ENCODE measurements around the gene ROM1. TPM values are rescaled to one million over a fixed set of nuclear protein-coding genes. Genes with fewer than 3 reads are reported as not detected.
"Not testable (repeated sequence)": the region's sequence is repeated elsewhere in the genome, so short reads cannot be mapped to it uniquely, and the experiment has no call there.

Gene ROM1
- total RNA-seq, 1 donor from 2014 or later: 1.2 TPM

DNA sequence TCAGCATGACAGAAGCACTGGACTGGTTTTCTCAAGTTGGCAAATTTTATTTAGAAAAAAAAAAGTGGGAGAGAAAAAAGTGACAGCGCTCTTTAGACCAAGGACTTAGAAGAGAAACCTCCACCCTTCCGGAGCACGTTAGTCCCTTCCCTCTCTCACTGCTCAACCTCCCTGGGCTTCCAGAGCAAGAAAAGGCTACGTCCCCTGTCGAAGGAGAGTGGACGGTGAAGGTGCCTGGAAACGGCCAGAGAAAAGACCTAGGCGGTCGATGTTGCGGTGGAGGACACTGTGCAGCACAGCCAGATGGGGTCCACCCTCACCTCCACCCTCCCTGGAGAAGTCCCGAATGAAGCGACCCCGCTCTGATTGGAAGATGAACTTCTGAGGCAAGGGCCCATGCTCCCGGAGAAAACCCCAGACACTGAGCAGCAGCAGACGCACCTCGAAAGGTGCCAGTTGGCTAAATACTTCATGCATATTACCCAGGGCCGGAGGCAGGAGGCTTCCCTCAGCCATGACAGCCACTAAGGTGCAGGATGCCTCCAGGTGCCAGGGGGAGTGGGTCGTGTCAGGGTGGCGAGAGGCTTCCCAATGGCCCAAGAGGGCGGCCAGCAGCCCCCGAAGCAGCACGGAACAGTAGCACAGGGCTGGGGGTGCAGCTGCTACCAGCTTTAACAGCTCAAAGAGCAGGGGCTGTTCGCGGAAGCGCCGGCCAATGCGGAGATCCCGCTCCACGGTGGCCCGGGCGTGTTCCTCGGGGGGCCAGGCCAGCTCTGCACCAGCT, 34.0 kb downstream of the ROM1 start:
- DNase-seq (ENCODE audit: low spot score in 2 of 2) (no peak), FAIRE-seq (no peak)

DNA sequence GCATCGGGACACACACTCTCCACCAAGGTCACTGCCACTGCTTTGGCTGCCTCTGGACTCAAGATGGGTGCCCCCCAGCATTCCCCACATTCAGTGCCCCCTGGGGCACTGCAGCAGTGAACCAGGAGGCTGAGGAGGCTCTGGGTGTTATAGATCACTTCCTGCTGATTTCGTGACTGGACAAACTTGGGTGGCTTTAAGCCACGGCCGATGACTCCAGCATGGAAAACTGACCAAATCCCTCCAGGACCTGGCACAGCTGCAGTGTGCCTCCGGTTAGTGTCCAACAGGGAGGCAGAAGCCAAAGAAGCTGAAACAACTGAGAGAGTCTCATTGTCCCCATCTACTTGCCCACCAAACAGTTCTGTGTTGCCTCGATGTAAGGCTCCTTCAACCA, 34.5 kb downstream of the ROM1 start:
- no peak for FAIRE-seq
- DNase-seq (ENCODE audit: low spot score in 2 of 2): no peak

DNA sequence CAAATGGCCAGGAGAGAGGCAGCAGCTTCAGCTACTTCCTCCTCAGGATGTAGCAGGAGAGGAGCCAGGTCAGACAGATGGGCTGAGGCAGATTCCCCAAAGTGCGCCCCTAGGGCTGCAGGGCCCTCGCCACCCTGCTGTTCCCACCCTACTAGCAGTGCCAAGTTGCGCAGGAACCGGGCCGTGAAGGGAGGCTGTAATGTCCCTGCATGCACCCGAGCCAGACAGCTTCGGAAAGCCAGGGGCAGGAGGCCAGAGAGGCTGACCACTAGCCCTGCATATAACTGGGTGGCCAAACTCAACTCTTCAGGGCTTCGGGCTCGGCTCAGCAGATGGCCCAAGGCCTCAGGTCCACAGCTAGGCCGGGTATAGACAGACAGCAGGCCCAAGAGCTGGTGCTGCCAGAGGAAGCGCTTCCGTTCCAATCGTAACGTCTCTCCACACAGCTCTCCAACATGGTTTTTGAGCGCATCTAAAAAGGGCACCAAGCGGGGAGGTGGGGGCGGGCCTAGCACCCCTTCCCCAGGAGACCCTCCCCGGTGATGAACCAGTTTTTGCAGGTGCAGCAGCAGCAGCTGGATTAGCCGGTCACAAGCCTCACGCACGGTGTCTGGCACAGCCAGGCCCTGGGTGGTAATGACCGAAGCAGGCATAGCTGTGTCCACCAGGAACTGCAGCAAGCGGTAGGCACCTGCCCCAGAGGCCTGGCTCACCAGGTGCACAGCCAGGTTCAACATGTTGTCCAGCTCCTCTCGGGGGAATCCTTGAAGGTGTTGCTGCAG, 35.3 kb downstream of the ROM1 start:
- no peak for FAIRE-seq
- DNase-seq (ENCODE audit: low spot score in 2 of 2): no peak

DNA sequence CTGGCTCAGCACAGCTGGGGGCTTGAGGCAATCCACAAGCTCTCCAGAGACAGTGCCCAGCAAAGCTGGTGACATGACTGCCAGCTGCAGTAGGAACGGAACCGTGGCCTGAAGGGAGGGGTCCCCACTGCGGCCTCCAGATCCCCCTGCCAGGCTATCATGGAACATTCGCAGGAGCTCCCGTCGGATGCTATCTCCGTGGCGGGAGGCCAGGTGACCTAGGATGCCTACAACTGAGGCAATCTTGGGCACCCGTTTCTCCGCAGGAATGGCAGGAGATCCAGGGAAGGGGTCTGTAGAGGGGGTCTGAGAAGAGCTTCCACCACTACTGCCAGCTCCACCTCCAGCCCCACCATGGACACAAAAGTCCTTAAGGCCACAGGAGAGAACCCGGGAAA, 35.9 kb downstream of the ROM1 start:
- no peak for DNase-seq (ENCODE audit: low spot score in 2 of 2)
- no peak for FAIRE-seq

DNA sequence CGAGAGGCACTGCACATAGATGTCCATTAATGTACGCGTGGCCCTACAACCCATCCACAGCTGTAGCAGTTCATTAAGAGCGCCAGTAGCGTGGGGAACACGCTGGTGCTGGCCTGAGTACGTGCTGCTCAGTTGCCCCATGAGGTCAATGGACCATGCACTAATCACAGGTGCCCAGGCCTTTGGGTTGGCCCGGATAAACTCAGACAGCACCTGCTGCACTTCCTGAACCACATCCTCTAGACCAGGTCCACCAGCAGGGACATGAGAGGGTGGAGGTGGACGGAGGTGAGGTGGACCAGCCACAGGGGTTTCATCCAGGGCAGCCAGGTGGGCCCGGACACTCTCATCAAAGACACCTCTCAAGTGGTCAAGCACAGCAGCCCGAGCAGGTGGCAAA, 36.4 kb downstream of the ROM1 start:
- DNase-seq (ENCODE audit: low spot score in 2 of 2) (no peak), FAIRE-seq (no peak)

DNA sequence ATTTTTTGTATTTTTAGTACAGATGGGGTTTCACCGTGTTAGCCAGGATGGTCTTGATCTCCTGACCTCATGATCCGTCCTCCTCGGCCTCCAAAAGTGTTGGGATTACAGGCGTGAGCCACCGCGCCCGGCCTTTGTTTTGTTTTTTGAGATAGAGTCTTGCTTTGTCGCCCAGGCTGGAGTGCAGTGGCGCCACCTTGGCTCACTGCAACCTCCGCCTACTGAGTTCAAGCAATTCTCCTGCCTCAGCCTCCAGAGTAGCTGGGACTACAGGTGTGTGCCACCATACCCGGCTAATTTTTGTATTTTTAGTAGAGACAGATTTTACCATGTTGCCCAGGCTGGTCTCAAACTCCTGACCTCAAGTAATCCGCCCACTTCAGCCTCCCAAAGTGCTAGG, 37.2 kb downstream of the ROM1 start:
- not testable (repeated sequence) for FAIRE-seq; DNase-seq (ENCODE audit: low spot score in 2 of 2)

DNA sequence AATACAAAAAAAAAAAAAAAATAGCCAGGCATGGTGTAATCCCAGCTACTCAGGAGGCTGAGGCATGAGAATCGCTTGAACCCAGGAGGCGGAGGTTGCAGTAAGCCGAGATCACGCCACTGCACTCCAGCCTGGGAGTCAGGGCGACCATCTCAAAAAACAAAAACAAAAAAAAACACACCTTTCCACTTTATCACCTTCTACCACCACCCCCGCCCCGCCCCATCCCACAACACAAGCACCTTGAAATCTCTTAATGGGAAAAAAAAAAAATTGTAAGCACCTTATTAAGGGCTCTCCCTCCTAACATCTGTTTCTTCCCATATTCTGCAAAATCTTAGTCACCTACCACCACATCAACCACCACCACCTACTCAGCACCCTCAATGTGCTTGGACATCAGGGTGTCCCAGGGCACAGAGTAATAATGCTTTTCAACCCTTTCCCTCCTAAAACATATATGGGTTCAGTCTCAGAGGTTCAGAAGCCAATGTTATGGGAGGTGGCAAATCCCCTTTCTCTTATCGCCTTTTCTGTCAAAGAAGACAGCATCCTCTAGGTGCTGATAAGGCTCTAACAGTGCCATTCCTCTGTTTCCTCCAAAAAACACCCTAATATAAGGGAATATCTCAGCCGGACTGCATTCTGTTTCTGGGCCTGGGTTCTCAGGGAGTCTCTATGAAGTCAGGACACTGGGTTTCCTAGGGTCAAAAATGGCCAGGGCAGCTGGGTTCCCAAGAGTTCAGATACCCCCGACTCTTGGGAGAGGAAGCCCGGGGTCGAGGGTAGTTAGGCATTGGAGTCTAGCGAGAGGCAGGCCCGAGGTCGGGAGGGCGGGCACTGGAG, 39.3 kb downstream of the ROM1 start:
- DNase-seq (ENCODE audit: low spot score in 2 of 2) (no peak), FAIRE-seq (no peak)

DNA sequence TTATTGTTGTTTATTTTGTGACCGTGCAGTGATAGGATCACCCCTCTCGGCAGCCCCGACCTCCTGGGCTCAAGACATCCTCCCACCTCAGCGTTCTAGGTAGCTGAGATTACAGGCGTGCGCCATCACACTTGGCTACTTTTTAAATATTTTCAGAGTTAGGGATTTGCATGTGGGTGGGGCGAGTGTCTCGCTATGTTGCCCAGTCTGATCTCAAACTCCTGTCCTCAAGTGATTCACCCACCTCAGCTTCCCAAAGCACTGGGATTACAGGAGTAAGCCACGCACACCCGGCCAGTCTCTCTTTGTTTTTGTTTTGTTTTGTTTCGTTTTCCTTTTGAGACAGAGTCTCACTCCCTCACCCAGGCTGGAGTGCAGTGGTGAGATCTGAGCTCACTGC, 41.2 kb downstream of the ROM1 start:
- FAIRE-seq: no peak
- no peak for DNase-seq (ENCODE audit: low spot score in 2 of 2)

DNA sequence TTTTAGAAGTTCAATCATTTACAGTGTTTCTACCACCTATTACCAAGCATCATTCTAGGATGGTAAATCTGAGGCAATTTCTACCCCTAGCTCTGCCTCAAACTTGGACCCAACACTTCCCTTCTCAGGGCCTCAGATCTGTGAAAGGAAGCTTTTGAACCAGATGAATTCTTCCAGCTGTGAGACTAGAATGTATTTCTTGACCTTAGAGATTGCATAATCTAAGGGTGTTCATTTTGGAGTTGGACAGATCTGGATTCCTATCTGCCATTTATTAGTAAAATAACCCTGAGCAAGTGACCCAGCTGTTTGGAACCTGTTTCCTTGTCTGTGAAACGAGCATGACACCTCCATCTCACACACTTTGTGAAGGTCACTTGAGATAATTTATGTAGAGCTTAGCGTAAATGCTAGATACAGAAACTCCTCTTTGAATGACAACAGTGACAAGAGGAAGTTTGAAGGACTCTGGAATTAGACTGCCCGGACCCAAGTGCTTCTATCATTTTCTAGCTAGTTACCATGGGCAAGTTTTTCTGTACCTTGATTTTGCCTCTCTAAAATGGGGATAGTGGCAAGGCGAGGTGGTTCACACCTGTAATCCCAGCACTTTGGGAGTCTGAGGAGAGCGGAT, 43.9 kb downstream of the ROM1 start:
- FAIRE-seq (no peak), DNase-seq (ENCODE audit: low spot score in 2 of 2) (no peak)

DNA sequence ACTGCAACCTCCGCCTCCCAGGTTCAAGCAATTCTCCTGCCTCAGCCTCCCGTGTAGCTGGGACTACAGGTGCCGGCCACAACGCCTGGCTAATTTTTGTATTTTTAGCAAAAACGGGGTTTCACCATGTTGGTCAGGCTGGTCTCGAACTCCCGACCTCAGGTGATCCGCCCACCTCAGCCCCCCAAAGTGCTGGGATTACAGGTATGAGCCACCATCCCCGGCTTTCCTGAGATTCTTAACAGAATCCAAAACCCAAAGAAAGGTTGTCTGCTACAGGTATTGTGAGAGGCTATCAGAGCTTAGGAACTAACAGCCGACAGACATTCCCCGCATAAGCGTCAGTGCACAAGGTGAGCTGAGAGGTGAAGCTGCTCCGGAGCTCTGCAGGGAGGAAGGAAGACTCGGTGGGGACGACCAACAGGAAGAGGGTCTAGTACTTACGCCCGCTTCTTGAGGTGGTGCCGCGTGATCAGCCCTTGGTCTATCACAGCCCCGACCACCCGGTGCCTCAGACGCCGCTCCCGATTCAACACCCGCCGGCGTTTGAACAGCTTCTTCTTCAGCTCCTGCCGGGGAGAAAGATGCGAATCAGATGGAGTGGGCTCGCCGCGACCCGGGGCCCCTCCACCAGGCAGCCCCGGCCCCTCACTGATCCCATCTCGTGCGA, 51.5 kb downstream of the ROM1 start:
- FAIRE-seq (no peak), DNase-seq (ENCODE audit: low spot score in 2 of 2) (no peak)

Small RNA genes lying within 50 kb of the gene (small RNA-seq; reads per million reads assigned to genes)
- gene AP001458.1: not detected
- gene MIR6747: 0.28 reads per million, percentile 10 among the genes with 10 or more reads in this experiment

Other genes with a start within 250 kb of the ROM1 start
- not detected for gene SCGB1A1, start 194.2 kb upstream of the ROM1 start, total RNA-seq
- 15.9 TPM for gene AHNAK, start 66.5 kb upstream of the ROM1 start, total RNA-seq
- gene EEF1G, start 39.4 kb upstream of the ROM1 start, total RNA-seq: 1,985 TPM
- 4.5 TPM for gene TUT1, start 21.7 kb upstream of the ROM1 start, total RNA-seq
- 154 TPM for gene MTA2, start 11.4 kb upstream of the ROM1 start, total RNA-seq
- 4.9 TPM for gene EML3, start 482 bp upstream of the ROM1 start, total RNA-seq
- gene B3GAT3, start 8.7 kb downstream of the ROM1 start, total RNA-seq: 21.6 TPM
- gene GANAB, start 33.4 kb downstream of the ROM1 start, total RNA-seq: 62.8 TPM
- gene INTS5, start 40.0 kb downstream of the ROM1 start, total RNA-seq: 20.8 TPM
- 25.3 TPM for gene C11orf98, start 52.0 kb downstream of the ROM1 start, total RNA-seq
- gene CSKMT, start 52.1 kb downstream of the ROM1 start, total RNA-seq: 10.2 TPM
- gene UQCC3, start 58.4 kb downstream of the ROM1 start, total RNA-seq: 5.7 TPM
- gene LBHD1, start 59.0 kb downstream of the ROM1 start, total RNA-seq: 3.3 TPM
- 84.8 TPM for gene UBXN1, start 65.8 kb downstream of the ROM1 start, total RNA-seq
- gene LRRN4CL, start 76.3 kb downstream of the ROM1 start, total RNA-seq: 0.82 TPM
- 149 TPM for gene BSCL2, start 94.2 kb downstream of the ROM1 start, total RNA-seq
- gene GNG3, start 94.4 kb downstream of the ROM1 start, total RNA-seq: 20.0 TPM
- 15.1 TPM for gene HNRNPUL2, start 114.2 kb downstream of the ROM1 start, total RNA-seq
- 26.9 TPM for gene TTC9C, start 115.2 kb downstream of the ROM1 start, total RNA-seq
- gene ZBTB3, start 140.9 kb downstream of the ROM1 start, total RNA-seq: 17.1 TPM
- gene POLR2G, start 148.3 kb downstream of the ROM1 start, total RNA-seq: 59.9 TPM
- 15.1 TPM for gene TAF6L, start 158.1 kb downstream of the ROM1 start, total RNA-seq
- gene TMEM179B, start 174.1 kb downstream of the ROM1 start, total RNA-seq: 17.1 TPM
- gene TMEM223, start 178.7 kb downstream of the ROM1 start, total RNA-seq: 14.7 TPM
- 10.6 TPM for gene NXF1, start 192.2 kb downstream of the ROM1 start, total RNA-seq
- gene STX5, start 218.8 kb downstream of the ROM1 start, total RNA-seq: 31.0 TPM
- not detected for gene TEX54, start 219.6 kb downstream of the ROM1 start, total RNA-seq
- gene WDR74, start 226.3 kb downstream of the ROM1 start, total RNA-seq: 48.5 TPM